H1 (cell line): ENCODE results near the gene TLCD3A. TPM values are rescaled to one million over a fixed set of nuclear protein-coding genes. Genes with fewer than 3 reads are reported as not detected.

Experiments used
- EZH2 ChIP-seq: fragments of 200-600 bp; sonication (generic); IDR thresholded peaks from 2 replicates; pipeline ENCODE4 v1.7.1; 2012; ENCODE audit warnings: low read depth, mild to moderate bottlenecking, moderate library complexity, low read length, inconsistent platforms; ENCODE audit not compliant: severe bottlenecking
- HDAC2 ChIP-seq, 2 experiments: fragments of 300-600 bp in 1 of 2; sonication (generic) in 1 of 2; IDR thresholded peaks; 2 replicates each; pipeline ENCODE4 v1.6.1; 2011 to 2012; ENCODE audit warnings: low read depth in 2 of 2, low read length in 2 of 2, mild to moderate bottlenecking in 2 of 2, moderate library complexity in 2 of 2, borderline replicate concordance in 1 of 2, inconsistent platforms in 1 of 2
- TEAD4 ChIP-seq: IDR thresholded peaks from 2 replicates; pipeline ENCODE4 v1.6.1; 2012; ENCODE audit warnings: low read depth, low read length, inconsistent platforms, mixed read lengths
- polyA plus RNA-seq, 7 experiments: library from polyadenylated mRNA; depleted of rRNA in 3 of 7; stranded (reverse) in 5 of 7; unstranded in 2 of 7; fragments of >200 nt in 5 of 7; fragments of 200-250 nt in 2 of 7; gene quantifications; 1 replicate in 5 of 7; 2 replicates in 1 of 7; 4 replicates in 1 of 7; pipeline versions ENCODE4 v1.2.1 to v1.2.3, GENCODE V29; 2011 to 2013; ENCODE audit warnings: missing spikeins in 2 of 7, mixed read lengths in 2 of 7
- total RNA-seq: library from RNA; stranded (reverse); fragmentation: NEBNext Ultra II Directional; extraction: Animal tissue kit (Norgen Biotek cat#: 25700); gene quantifications from 2 replicates; pipeline ENCODE4 v1.2.1, GENCODE V29; 2021

TLCD3A gene
- total and polyA plus RNA-seq, 2 of the 8 experiments (the other 6 are each of a cell fraction or from before 2014, with no cell fraction given): 26.1 to 48.8 TPM

DNA sequence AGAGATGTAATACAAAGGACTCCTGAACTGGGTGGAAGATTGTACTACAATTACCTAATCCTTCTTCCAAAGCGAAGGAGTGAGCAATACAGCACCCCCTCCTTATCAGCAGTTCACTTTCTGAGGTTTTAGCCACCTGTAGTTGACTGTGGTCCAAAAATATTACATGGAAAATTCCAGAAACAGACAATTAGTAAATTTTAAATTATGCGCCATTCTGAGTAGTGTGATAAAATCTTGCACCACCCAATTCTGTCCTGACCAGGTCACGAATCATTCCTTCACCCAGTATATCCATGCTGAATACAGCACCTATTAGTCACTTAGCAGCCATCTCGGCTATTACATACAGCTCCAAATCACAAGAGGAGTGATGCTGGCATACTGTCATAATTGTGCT lies 41.0 kb upstream of the TLCD3A start (continued):
- no peak for TF ChIP-seq HDAC2 (IDR thresholded peaks at IDR 0.05; ENCODE audit: borderline replicate concordance in 1 of 2, low read depth in 2 of 2, low read length in 2 of 2)
- no peak for TF ChIP-seq EZH2
- TF ChIP-seq TEAD4: no peak
